SK-N-SH treated with all-trans-retinoic acid at 6 μM for 48 hours (cell line): ENCODE data around the gene MRPL27.
A peak's percentile ranks its signal among the peaks of the same experiment; 100 is the strongest.

Experiments
- ATAC-seq: fragments of 200-7000 bp; cut with Tn5 transposase; 3 replicates; pipeline ENCODE4 v1.9.1; 2020; ENCODE audit warnings: mild to moderate bottlenecking, moderate library complexity
- ARNTL ChIP-seq: fragments of 450-650 bp; formaldehyde crosslinking; IDR thresholded peaks from 2 replicates; pipeline ENCODE4 v1.5.0; 2020; ENCODE audit warnings: low read depth, mild to moderate bottlenecking, moderate library complexity, borderline replicate concordance
- BACH2 ChIP-seq: fragments of 250-450 bp; sonication (Bioruptor Pico); IDR thresholded peaks from 2 replicates; pipeline ENCODE4 v1.9.0; 2021; ENCODE audit warnings: mild to moderate bottlenecking, borderline replicate concordance
- CREB5 ChIP-seq: fragments of 250-450 bp; sonication (Bioruptor Pico); IDR thresholded peaks from 2 replicates; pipeline ENCODE4 v1.5.1; 2020; ENCODE audit warnings: low read depth, mild to moderate bottlenecking, moderate library complexity
- CSDC2 ChIP-seq: fragments of 250-450 bp; sonication (Bioruptor Pico); IDR thresholded peaks from 2 replicates; pipeline ENCODE4 v1.5.0; 2020; ENCODE audit warnings: mild to moderate bottlenecking, moderate library complexity
- CSRNP3 ChIP-seq: fragments of 250-450 bp; sonication (Bioruptor Pico); IDR thresholded peaks from 2 replicates; pipeline ENCODE4 v1.5.1; 2021; ENCODE audit warnings: mild to moderate bottlenecking, moderate library complexity
- ESRRG ChIP-seq: fragments of 250-450 bp; sonication (Bioruptor Pico); IDR thresholded peaks from 2 replicates; pipeline ENCODE4 v1.6.1; 2021; ENCODE audit warnings: mild to moderate bottlenecking
- ISL1 ChIP-seq: fragments of 250-450 bp; sonication (Bioruptor Pico); IDR thresholded peaks from 2 replicates; pipeline ENCODE4 v2.1.2; 2022; ENCODE audit warnings: mild to moderate bottlenecking, moderate library complexity
- OSR1 ChIP-seq: fragments of 250-450 bp; sonication (Bioruptor Pico); IDR thresholded peaks from 2 replicates; pipeline ENCODE4 v1.8.0; 2022; ENCODE audit warnings: moderate library complexity, mild to moderate bottlenecking, inconsistent platforms
- PATZ1 ChIP-seq: fragments of 250-450 bp; sonication (Bioruptor Pico); IDR thresholded peaks from 2 replicates; pipeline ENCODE4 v1.8.0; 2020; ENCODE audit warnings: mild to moderate bottlenecking, moderate library complexity, borderline replicate concordance
- POU6F1 ChIP-seq: fragments of 250-450 bp; sonication (Bioruptor Pico); IDR thresholded peaks from 2 replicates; pipeline ENCODE4 v1.8.0; 2021; ENCODE audit warnings: low read depth, mild to moderate bottlenecking, moderate library complexity, borderline replicate concordance
- PPARA ChIP-seq: fragments of 250-450 bp; sonication (Bioruptor Pico); IDR thresholded peaks from 2 replicates; pipeline ENCODE4 v1.5.0; 2020; ENCODE audit warnings: mild to moderate bottlenecking, borderline replicate concordance
- SNAI2 ChIP-seq: fragments of 250-450 bp; sonication (Bioruptor Pico); IDR thresholded peaks from 2 replicates; pipeline ENCODE4 v1.5.0; 2020; ENCODE audit warnings: mild to moderate bottlenecking, moderate library complexity
- TCF4 ChIP-seq: fragments of 250-450 bp; sonication (Bioruptor Pico); IDR thresholded peaks from 2 replicates; pipeline ENCODE4 v1.8.0; 2021; ENCODE audit warnings: mild to moderate bottlenecking, moderate library complexity, borderline replicate concordance
- TOX ChIP-seq: fragments of 250-450 bp; sonication (Bioruptor Pico); IDR thresholded peaks from 2 replicates; pipeline ENCODE4 v1.8.0; 2021; ENCODE audit warnings: mild to moderate bottlenecking, moderate library complexity, borderline replicate concordance
- TSHZ2 ChIP-seq: fragments of 250-450 bp; sonication (Bioruptor Pico); IDR thresholded peaks from 2 replicates; pipeline ENCODE4 v1.5.0; 2020; ENCODE audit warnings: mild to moderate bottlenecking, moderate library complexity
- ZC3H10 ChIP-seq: fragments of 250-450 bp; sonication (Bioruptor Pico); IDR thresholded peaks from 2 replicates; pipeline ENCODE4 v1.5.1; 2021; ENCODE audit warnings: mild to moderate bottlenecking, moderate library complexity
- ZFP3 ChIP-seq: fragments of 250-450 bp; sonication (Bioruptor Pico); IDR thresholded peaks from 2 replicates; pipeline ENCODE4 v1.5.0; 2020; ENCODE audit warnings: mild to moderate bottlenecking, moderate library complexity
- ZFP30 ChIP-seq: fragments of 450-650 bp; formaldehyde crosslinking; IDR thresholded peaks from 2 replicates; pipeline ENCODE4 v1.5.0; 2022; ENCODE audit warnings: mild to moderate bottlenecking, moderate library complexity
- ZNF565 ChIP-seq: fragments of 450-650 bp; formaldehyde crosslinking; conservative IDR thresholded peaks from 2 replicates; pipeline ENCODE4 v1.5.0; 2020; ENCODE audit warnings: low read depth, mild to moderate bottlenecking, moderate library complexity
- ZNF70 ChIP-seq: fragments of 450-650 bp; formaldehyde crosslinking; IDR thresholded peaks from 2 replicates; pipeline ENCODE4 v1.5.0; 2020; ENCODE audit warnings: mild to moderate bottlenecking, moderate library complexity
- ZNF8 ChIP-seq: fragments of 450-650 bp; formaldehyde crosslinking; IDR thresholded peaks from 2 replicates; pipeline ENCODE4 v1.5.0; 2020; ENCODE audit warnings: mild to moderate bottlenecking, moderate library complexity

MRPL27 gene

GRCh38 chr17:50365165-50365564 is 7.8 kb downstream of the MRPL27 start:
- ATAC-seq: no peak
- TF ChIP-seq CREB5 (CRISPR knock-in tag) (no peak), ESRRG (CRISPR knock-in tag) (no peak), TSHZ2 (CRISPR knock-in tag) (no peak), POU6F1 (no peak), ZNF70 (CRISPR knock-in tag) (no peak), TCF4 (CRISPR knock-in tag) (no peak), BACH2 (CRISPR knock-in tag) (no peak), CSRNP3 (CRISPR knock-in tag) (no peak), ISL1 (CRISPR knock-in tag) (no peak), ZFP30 (CRISPR knock-in tag) (no peak)
- TF ChIP-seq, all 23 proteins: peak for 0

GRCh38 chr17:50364715-50365114 is 8.3 kb downstream of the MRPL27 start:
- peak; percentile 76 for ATAC-seq
- TF ChIP-seq ARNTL (CRISPR knock-in tag) (no peak), TSHZ2 (CRISPR knock-in tag) (no peak), TOX (CRISPR knock-in tag) (no peak), ZC3H10 (no peak), TCF4 (CRISPR knock-in tag) (no peak), ZNF8 (no peak), ZFP30 (CRISPR knock-in tag) (no peak), ZNF565 (CRISPR knock-in tag) (no peak), ESRRG (CRISPR knock-in tag) (no peak), CSDC2 (CRISPR knock-in tag) (no peak), CSRNP3 (CRISPR knock-in tag) (no peak), ZNF70 (CRISPR knock-in tag) (no peak), PATZ1 (no peak), ZFP3 (CRISPR knock-in tag) (no peak), SNAI2 (no peak), ISL1 (CRISPR knock-in tag) (no peak), BACH2 (CRISPR knock-in tag) (no peak), PPARA (CRISPR knock-in tag) (no peak), POU6F1 (no peak), OSR1 (no peak)
